Endothelial cell of umbilical vein (primary cell): ENCODE data around the gene LYPD1. TPM values are rescaled to one million over a fixed set of nuclear protein-coding genes. Genes with fewer than 3 reads are reported as not detected.

Source experiments
- BruUV-seq: library from RNA; stranded (reverse); fragments of 400-500 nt; replicated peaks from 2 replicates; lab custom pipeline; 2021; lab: Mats Ljungman, UMichigan
- CTCF ChIA-PET: fragments of 300-600, 350-600 bp; sonication (Branson Sonifier 250); formaldehyde crosslinking; loops from one replicate; lab custom pipeline; 2021; ENCODE audit warnings: antibody characterized with exemption, inconsistent platforms; lab: Charles Lee
- POLR2A ChIA-PET: fragments of 300-600, 350-600 bp; sonication (Branson Sonifier 250); formaldehyde crosslinking; loops from one replicate; lab custom pipeline; 2021; ENCODE audit warnings: antibody characterized with exemption, inconsistent platforms; lab: Charles Lee
- DNase-seq: peaks from one replicate; pipeline ENCODE4 v3.0.0-alpha.2; 2011; ENCODE audit warnings: low read depth, low spot score
- FAIRE-seq: peaks from 2 replicates; lab custom pipeline; 2011; peaks lifted over from hg19 to GRCh38; lab: Jason Lieb, UNC
- H2AFZ ChIP-seq: 2 replicates; pipeline ENCODE4 v1.6.0; 2012; ENCODE audit warnings: low read depth, low read length, control low read depth, inconsistent platforms
- H3K27ac ChIP-seq: 2 replicates; pipeline ENCODE4 v1.5.1; 2011; ENCODE audit warnings: low read depth, mild to moderate bottlenecking, control low read depth, low read length, moderate library complexity; ENCODE audit not compliant: insufficient read depth
- H3K27me3 ChIP-seq, 2 experiments: 2 replicates each; pipeline versions ENCODE4 v1.6.0 to v1.6.1; 2011; ENCODE audit warnings: low read length in 2 of 2, mixed read lengths in 1 of 2; ENCODE audit not compliant: control insufficient read depth in 2 of 2, insufficient read depth in 2 of 2
- H3K36me3 ChIP-seq, 2 experiments: 2 replicates in 1 of 2; 3 replicates in 1 of 2; pipeline ENCODE4 v1.5.1; 2011; ENCODE audit warnings: low read length in 2 of 2, mild to moderate bottlenecking in 1 of 2, moderate library complexity in 1 of 2; ENCODE audit not compliant: control insufficient read depth in 2 of 2, insufficient read depth in 2 of 2; ENCODE audit errors: extremely low read depth in 1 of 2
- H3K4me1 ChIP-seq: 3 replicates; pipeline ENCODE4 v1.5.1; 2011; ENCODE audit warnings: mild to moderate bottlenecking, low read length; ENCODE audit not compliant: control insufficient read depth, insufficient read depth; ENCODE audit errors: extremely low read depth
- H3K4me2 ChIP-seq: 2 replicates; pipeline ENCODE4 v1.6.1; 2011; ENCODE audit warnings: low read length, control low read depth, mixed read lengths; ENCODE audit not compliant: insufficient read depth
- H3K4me3 ChIP-seq, 3 experiments: fragments of 200-600 bp in 1 of 3; sonication (generic), shearing (Covaris generic) in 1 of 3; replicated peaks in 1 of 3; 2 replicates each; pipeline ENCODE4 v1.5.1; 2011 to 2016; ENCODE audit warnings: control low read depth in 3 of 3, low read length in 3 of 3, mild to moderate bottlenecking in 2 of 3, inconsistent platforms in 1 of 3, low read depth in 1 of 3, moderate library complexity in 1 of 3; ENCODE audit not compliant: insufficient read depth in 1 of 3
- H3K79me2 ChIP-seq: 2 replicates; pipeline ENCODE4 v1.6.0; 2012; ENCODE audit warnings: low read length, inconsistent platforms; ENCODE audit not compliant: control insufficient read depth, insufficient read depth
- H3K9ac ChIP-seq: replicated peaks from 2 replicates; pipeline ENCODE3; 2011; ENCODE audit warnings: low read length, control low read depth; ENCODE audit not compliant: insufficient read depth; ENCODE audit errors: extremely low read depth
- H3K9me1 ChIP-seq: replicated peaks from 3 replicates; pipeline ENCODE4 v1.6.0; 2011; ENCODE audit warnings: mild to moderate bottlenecking, low read length; ENCODE audit not compliant: control insufficient read depth, insufficient read depth; ENCODE audit errors: extremely low read depth
- H3K9me3 ChIP-seq: replicated peaks from 2 replicates; pipeline ENCODE4 v1.5.1; 2012; ENCODE audit warnings: low read length, inconsistent platforms; ENCODE audit not compliant: control insufficient read depth, insufficient read depth
- H4K20me1 ChIP-seq: replicated peaks from 2 replicates; pipeline ENCODE3; 2011; ENCODE audit warnings: mild to moderate bottlenecking, low read length; ENCODE audit not compliant: control insufficient read depth, insufficient read depth; ENCODE audit errors: extremely low read depth
- CTCF ChIP-seq, 2 donors: IDR thresholded peaks; 1 replicate in 1 of 2; 2 replicates in 1 of 2; pipeline ENCODE4 v1.5.1; 2011; ENCODE audit warnings: low read length in 2 of 2, mild to moderate bottlenecking in 2 of 2, moderate library complexity in 2 of 2, control low read depth in 1 of 2, inconsistent platforms in 1 of 2, low read depth in 1 of 2; ENCODE audit not compliant: insufficient read depth in 1 of 2; ENCODE audit errors: extremely low read depth in 1 of 2
- EZH2 ChIP-seq: IDR thresholded peaks from 2 replicates; pipeline ENCODE4 v1.6.1; 2012; ENCODE audit warnings: borderline replicate concordance, low read depth, mild to moderate bottlenecking, moderate library complexity, low read length, inconsistent platforms; ENCODE audit not compliant: severe bottlenecking
- FOS ChIP-seq: IDR thresholded peaks from 2 replicates; pipeline ENCODE4 v1.6.1; 2011; ENCODE audit warnings: mild to moderate bottlenecking, low read length, moderate library complexity, borderline replicate concordance; ENCODE audit not compliant: insufficient read depth
- GATA2 ChIP-seq: IDR thresholded peaks from 2 replicates; pipeline ENCODE4 v1.7.0; 2011; ENCODE audit warnings: low read depth, mild to moderate bottlenecking, moderate library complexity, mixed read lengths, low read length; ENCODE audit not compliant: insufficient read length, insufficient read depth
- JUN ChIP-seq: IDR thresholded peaks from 2 replicates; pipeline ENCODE4 v1.6.1; 2011; ENCODE audit warnings: borderline replicate concordance, low read depth; ENCODE audit not compliant: insufficient read length, insufficient read depth
- MAX ChIP-seq: IDR thresholded peaks from 2 replicates; pipeline ENCODE4 v1.6.1; 2011; ENCODE audit not compliant: insufficient read depth, insufficient read length
- MYC ChIP-seq: IDR thresholded peaks from one replicate; pipeline ENCODE4 v1.6.1; 2011; ENCODE audit warnings: mild to moderate bottlenecking, low read depth, low read length
- POLR2A ChIP-seq: IDR thresholded peaks from 2 replicates; pipeline ENCODE4 v1.6.1; 2012; ENCODE audit warnings: low read depth, mild to moderate bottlenecking, control low read depth, low read length
- POLR2AphosphoS5 ChIP-seq: IDR thresholded peaks from 2 replicates; pipeline ENCODE4 v1.6.1; 2012; ENCODE audit warnings: low read depth, mild to moderate bottlenecking, control low read depth, low read length, moderate library complexity; ENCODE audit not compliant: insufficient read depth
- dilution Hi-C: fragments of 300-500 bp; cut with MboI; formaldehyde crosslinking; loops from one replicate; pipeline ENCODE4 v1.15.0; 2019; ENCODE audit warnings: low sequenced_read_pairs; ENCODE audit not compliant: extremely low pct_ligation_motif_present
- intact Hi-C: fragments of 100-400 bp; cut with micrococcal nuclease; formaldehyde crosslinking; loops from one replicate; pipeline ENCODE4 v1.10.0; 2022
- polyA plus RNA-seq, 4 experiments: library from polyadenylated mRNA; depleted of rRNA in 3 of 4; stranded (reverse) in 3 of 4; unstranded in 1 of 4; fragments of >200 nt; gene quantifications; 2 replicates each; pipeline versions ENCODE4 v1.2.1 to v1.2.3, GENCODE V29; 2011 to 2012; ENCODE audit warnings: missing spikeins in 1 of 4
- total RNA-seq: library from RNA; stranded (reverse); gene quantifications from 2 replicates; pipeline ENCODE4 v1.2.3, GENCODE V29; 2021

The LYPD1 gene
- total and polyA plus RNA-seq, 2 donors (not counting 3 experiments of a cell fraction or from before 2014, with no cell fraction given) = 76.6 to 105 TPM

GRCh38 chr2:132646540-132647108, 23.4 kb downstream of the LYPD1 start:
- H3K36me3 ChIP-seq = peaks cover 0 to 17% of the 10 kb centered on the region in 2 experiments
- no peak overlapping the region for H3K9ac ChIP-seq
- H4K20me1 ChIP-seq = peaks cover 3% of the 10 kb centered on the region
- peaks cover 4% of the 10 kb centered on the region for H3K9me1 ChIP-seq
- no peak for DNase-seq
- dilution Hi-C loops = no loop called here
- H3K79me2 ChIP-seq = peaks cover 2% of the 10 kb centered on the region
- H3K27me3 ChIP-seq = no peaks in the 10 kb centered on the region
- H3K9me3 ChIP-seq = no peaks in the 10 kb centered on the region
- POLR2A ChIA-PET = no interaction called here
- FAIRE-seq = no peak
- H3K27ac ChIP-seq = no peak overlapping the region
- H3K4me3 ChIP-seq = no peak overlapping the region
- H3K4me2 ChIP-seq = no peak overlapping the region
- peaks cover 2% of the 10 kb centered on the region for H3K4me1 ChIP-seq
- no TSS peak for BruUV-seq
- CTCF ChIA-PET = interaction anchor here (1.2 to 1.4 kb wide), 2 partner anchors 525 to 1197 kb away, joined by 3 to 4 read pairs; no protein-coding TSS in a partner anchor
- no peak for TF ChIP-seq GATA2
- no peak for TF ChIP-seq MYC
- TF ChIP-seq EZH2 = no peak
- TF ChIP-seq CTCF (IDR thresholded peaks at IDR 0.05; ENCODE audit: extremely low read depth in 1 of 2, insufficient read depth in 1 of 2, low read depth in 1 of 2, low read length in 2 of 2) = no peak
- TF ChIP-seq POLR2AphosphoS5 = no peak
- TF ChIP-seq MAX = no peak
- TF ChIP-seq JUN = no peak
- no peak for TF ChIP-seq POLR2A
- TF ChIP-seq FOS = no peak
- intact Hi-C loops = no loop called here
- H2AFZ ChIP-seq = no peak overlapping the region
